Large intestine (tissue), 3 donors: Measurements from ENCODE around the gene AGBL5. TPM values are rescaled to one million over a fixed set of nuclear protein-coding genes. Genes with fewer than 3 reads are reported as not detected.

Experiments
- DNase-seq, 2 donors: peaks; one replicate each; pipeline versions ENCODE4 v3.0.0 to v3.0.0-alpha.2; 2013
- H3K27ac ChIP-seq: one replicate; pipeline ENCODE4 v1.5.1; 2013; ENCODE audit warnings: low read length
- H3K27me3 ChIP-seq: 2 replicates; pipeline ENCODE4 v1.6.1; 2013; ENCODE audit warnings: low read length; ENCODE audit not compliant: control insufficient read depth, insufficient read depth
- H3K36me3 ChIP-seq: 2 replicates; pipeline ENCODE4 v1.6.1; 2013; ENCODE audit warnings: low read length; ENCODE audit not compliant: control insufficient read depth, insufficient read depth
- H3K4me1 ChIP-seq: one replicate; pipeline ENCODE4 v1.6.1; 2013; ENCODE audit warnings: low read length; ENCODE audit not compliant: control insufficient read depth, insufficient read depth
- H3K4me3 ChIP-seq: one replicate; pipeline ENCODE4 v1.5.1; 2013; ENCODE audit warnings: low read length
- H3K9me3 ChIP-seq: one replicate; pipeline ENCODE4 v1.6.1; 2013; ENCODE audit warnings: mild to moderate bottlenecking, low read depth, low read length, moderate library complexity; ENCODE audit not compliant: control insufficient read depth
- WGBS: methylation state at CpG from one replicate; pipeline ENCODE4 v1.1.5; 2013; ENCODE audit warnings: low lambda C conversion rate; ENCODE audit not compliant: insufficient coverage; 5-methylcytosine and 5-hydroxymethylcytosine counted together
- polyA plus RNA-seq: library from polyadenylated mRNA; unstranded; fragments of 120-200 nt; gene quantifications from one replicate; pipeline ENCODE4 v1.2.1, GENCODE V29; 2013

Gene AGBL5
- polyA plus RNA-seq, 1 donor: 28.3 TPM

GRCh38 chr2:27051902-27052645 is 606 bp downstream of the AGBL5 start:
- no peak for DNase-seq
- Histone ChIP-seq H3K27me3 (no peaks in the 10 kb centered on the region), H3K4me3 (peak overlapping the region; percentile 74), H3K4me1 (peaks cover 11% of the 10 kb centered on the region), H3K36me3 (peaks cover 33% of the 10 kb centered on the region), H3K27ac (no peak overlapping the region), H3K9me3 (no peaks in the 10 kb centered on the region)
- WGBS: no CpG with 5 or more reads among the region's 24 CpGs

GRCh38 chr2:27053321-27053720 is 1.9 kb downstream of the AGBL5 start:
- Histone ChIP-seq H3K4me1 (peaks cover 11% of the 10 kb centered on the region), H3K9me3 (no peaks in the 10 kb centered on the region), H3K36me3 (peaks cover 42% of the 10 kb centered on the region), H3K27me3 (no peaks in the 10 kb centered on the region), H3K4me3 (no peak overlapping the region), H3K27ac (no peak overlapping the region)
- DNase-seq: no peak
- 100% methylated on average over 1 of the region's 11 CpGs for WGBS

DNA sequence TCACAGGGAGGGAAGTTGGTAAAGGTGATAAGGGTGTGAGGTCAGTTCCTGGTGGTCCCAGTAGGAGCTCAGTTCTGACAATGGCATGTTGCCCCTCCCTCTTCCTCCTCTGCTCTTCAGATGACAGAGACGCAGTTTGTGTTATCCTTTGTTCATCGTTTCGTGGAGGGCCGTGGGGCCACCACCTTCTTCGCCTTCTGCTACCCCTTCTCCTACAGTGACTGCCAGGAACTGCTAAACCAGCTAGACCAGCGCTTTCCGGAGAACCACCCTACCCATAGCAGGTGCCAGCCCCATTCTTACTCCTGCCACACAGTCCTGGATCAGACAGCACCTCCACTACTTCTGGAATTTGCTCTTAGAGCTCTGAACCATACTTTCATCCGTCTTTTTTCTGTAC is 2.3 kb downstream of the AGBL5 start:
- H3K4me1 ChIP-seq: peaks cover 11% of the 10 kb centered on the region
- no peaks in the 10 kb centered on the region for H3K27me3 ChIP-seq
- H3K9me3 ChIP-seq: no peaks in the 10 kb centered on the region
- no peak overlapping the region for H3K4me3 ChIP-seq
- DNase-seq: no peak
- peaks cover 45% of the 10 kb centered on the region for H3K36me3 ChIP-seq
- H3K27ac ChIP-seq: no peak overlapping the region
- WGBS: 80% methylated on average over 1 of the region's 8 CpGs

DNA sequence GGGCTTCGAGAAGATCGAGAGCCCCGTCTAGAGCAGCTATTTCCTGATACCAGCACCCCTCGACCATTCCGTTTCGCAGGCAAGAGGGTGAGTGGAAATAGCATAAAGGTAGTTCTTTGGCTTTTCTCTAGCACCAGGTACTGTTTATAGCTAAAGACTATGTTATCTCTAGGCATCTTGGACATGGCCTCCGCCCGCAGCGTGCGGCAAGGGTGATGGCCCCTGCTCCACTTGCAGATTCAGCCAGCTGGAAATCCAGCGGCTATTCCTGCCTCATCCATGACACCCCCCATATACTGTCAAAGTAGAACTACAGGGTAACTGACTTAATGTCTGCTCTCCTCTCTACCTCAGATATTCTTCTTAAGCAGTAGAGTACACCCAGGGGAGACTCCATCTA is 3.3 kb downstream of the AGBL5 start:
- H3K9me3 ChIP-seq: no peaks in the 10 kb centered on the region
- H3K36me3 ChIP-seq: peaks cover 52% of the 10 kb centered on the region
- no CpG with 5 or more reads among the region's 11 CpGs for WGBS
- H3K4me3 ChIP-seq: no peak overlapping the region
- no peak overlapping the region for H3K27ac ChIP-seq
- H3K4me1 ChIP-seq: peaks cover 4% of the 10 kb centered on the region
- DNase-seq: no peak
- H3K27me3 ChIP-seq: no peaks in the 10 kb centered on the region

GRCh38 chr2:27057184-27057583 is 5.7 kb downstream of the AGBL5 start:
- Histone ChIP-seq H3K4me1 (peaks cover 3% of the 10 kb centered on the region), H3K4me3 (no peak overlapping the region), H3K36me3 (peaks cover 56% of the 10 kb centered on the region), H3K27me3 (no peaks in the 10 kb centered on the region), H3K9me3 (no peaks in the 10 kb centered on the region), H3K27ac (no peak overlapping the region)
- no peak for DNase-seq
- no CpG with 5 or more reads among the region's 6 CpGs for WGBS

- Histone ChIP-seq H3K9me3 (no peaks in the 10 kb centered on the region), H3K4me1 (no peaks in the 10 kb centered on the region), H3K27ac (no peak overlapping the region), H3K36me3 (peaks cover 55% of the 10 kb centered on the region), H3K27me3 (no peaks in the 10 kb centered on the region), H3K4me3 (no peak overlapping the region)
- WGBS: no CpG with 5 or more reads among the region's 10 CpGs
- DNase-seq: no peak
These were observed 6.7 kb downstream of the AGBL5 start for GRCh38 chr2:27058210-27058609.

DNA sequence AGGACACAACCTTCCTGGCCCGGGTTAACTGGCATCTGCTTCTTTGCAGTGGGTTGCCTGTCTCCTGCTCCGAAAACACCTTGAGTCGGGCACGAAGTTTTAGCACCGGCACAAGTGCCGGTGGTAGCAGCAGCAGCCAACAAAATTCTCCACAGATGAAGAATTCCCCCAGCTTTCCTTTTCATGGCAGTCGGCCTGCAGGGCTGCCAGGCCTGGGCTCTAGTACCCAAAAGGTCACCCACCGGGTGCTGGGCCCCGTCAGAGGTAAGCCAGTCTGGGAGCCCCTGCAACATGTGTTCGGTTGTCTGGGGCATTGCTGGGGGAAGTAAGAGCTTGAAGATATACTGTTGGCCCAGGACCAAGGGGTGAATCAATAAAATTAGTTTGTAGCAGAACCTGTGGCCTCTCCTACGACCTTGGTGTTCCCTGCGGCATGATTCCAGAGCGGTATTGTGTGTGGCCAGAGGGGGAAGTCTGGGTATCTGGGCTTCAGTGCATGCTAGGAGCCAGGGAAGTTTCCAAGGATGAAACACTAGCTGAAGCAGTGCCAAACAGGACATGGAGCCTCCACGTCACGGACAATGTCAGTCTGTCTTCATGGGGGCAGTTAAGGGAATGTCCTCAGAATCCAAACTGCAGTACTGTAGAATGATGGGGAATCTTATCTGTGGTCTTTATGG is 7.8 kb downstream of the AGBL5 start:
- WGBS: no CpG with 5 or more reads among the region's 15 CpGs
- Histone ChIP-seq H3K4me3 (no peak overlapping the region), H3K27me3 (no peaks in the 10 kb centered on the region), H3K9me3 (no peaks in the 10 kb centered on the region), H3K36me3 (peaks cover 45% of the 10 kb centered on the region), H3K27ac (no peak overlapping the region), H3K4me1 (no peaks in the 10 kb centered on the region)
- no peak for DNase-seq

GRCh38 chr2:27060323-27060722 is 8.9 kb downstream of the AGBL5 start:
- WGBS: no CpG with 5 or more reads among the region's 3 CpGs
- peaks cover 38% of the 10 kb centered on the region for H3K36me3 ChIP-seq
- no peaks in the 10 kb centered on the region for H3K27me3 ChIP-seq
- no peaks in the 10 kb centered on the region for H3K4me1 ChIP-seq
- H3K27ac ChIP-seq: no peak overlapping the region
- no peak overlapping the region for H3K4me3 ChIP-seq
- no peak for DNase-seq
- H3K9me3 ChIP-seq: no peaks in the 10 kb centered on the region

DNA sequence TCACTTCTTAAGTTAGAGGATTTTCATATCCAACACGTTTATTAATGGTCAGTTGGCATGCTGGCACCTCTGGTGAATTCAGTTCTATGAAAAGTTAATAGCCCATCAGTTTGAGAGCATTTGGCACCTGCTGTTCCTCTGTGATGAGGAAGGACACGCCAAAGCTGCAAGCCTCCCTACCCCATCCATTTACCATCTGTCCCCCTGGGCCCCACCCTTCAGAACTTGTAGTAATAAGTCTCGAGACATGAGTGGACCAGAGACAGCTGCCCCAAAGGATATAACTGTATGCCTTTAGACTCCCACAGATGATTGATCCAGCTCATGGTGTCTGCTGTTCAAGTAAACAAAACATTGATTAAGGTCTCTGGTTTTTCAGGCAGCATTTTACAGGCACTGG is 13.7 kb downstream of the AGBL5 start:
- Histone ChIP-seq H3K27ac (no peak overlapping the region), H3K4me1 (peaks cover 8% of the 10 kb centered on the region), H3K36me3 (peaks cover 43% of the 10 kb centered on the region), H3K27me3 (no peaks in the 10 kb centered on the region), H3K9me3 (no peaks in the 10 kb centered on the region), H3K4me3 (no peak overlapping the region)
- DNase-seq: no peak
- WGBS: no CpG with 5 or more reads among the region's 3 CpGs

- DNase-seq: no peak
- no CpG with 5 or more reads among the region's 5 CpGs for WGBS
These were observed 15.9 kb downstream of the AGBL5 start for GRCh38 chr2:27067385-27067784.

More at GRCh38 chr2:27067385-27067784, 15.9 kb downstream of the AGBL5 start:
- Histone ChIP-seq H3K27me3 (no peaks in the 10 kb centered on the region), H3K4me3 (no peak overlapping the region), H3K27ac (no peak overlapping the region), H3K9me3 (no peaks in the 10 kb centered on the region), H3K36me3 (peaks cover 41% of the 10 kb centered on the region), H3K4me1 (peaks cover 18% of the 10 kb centered on the region)
